Activated T-cell treated with anti-CD3 and anti-CD28 coated beads, Interleukin-2, amount 50 U/mL, for 72 hours (primary cell): Measurements from ENCODE around the gene PARM1. TPM values are rescaled to one million over a fixed set of nuclear protein-coding genes. Genes with fewer than 3 reads are reported as not detected.
"Not testable (repeated sequence)": the region's sequence is repeated elsewhere in the genome, so short reads cannot be mapped to it uniquely, and the experiment has no call there.

Experiments
- ATAC-seq, 2 donors: fragments of 150-1000 bp; cut with Tn5 transposase; replicated peaks in 1 of 2; 2 replicates each; pipeline ENCODE4 v1.10.0; 2021; ENCODE audit warnings: moderate library complexity in 2 of 2, mild to moderate bottlenecking in 1 of 2
- DNase-seq, 2 donors: peaks; one replicate each; pipeline ENCODE4 v3.0.0; 2021 to 2022; ENCODE audit warnings: mixed read lengths in 1 of 2
- H3K27ac Mint-ChIP-seq: one replicate; pipeline ENCODE4 v1.8.0; 2022; ENCODE audit warnings: mild to moderate bottlenecking, moderate library complexity, mixed read lengths
- H3K27me3 Mint-ChIP-seq: one replicate; pipeline ENCODE4 v1.8.0; 2022; ENCODE audit warnings: low read depth, mixed read lengths
- H3K36me3 Mint-ChIP-seq, 2 donors: one replicate each; pipeline ENCODE4 v1.8.0; 2022; ENCODE audit warnings: mixed read lengths in 2 of 2, mild to moderate bottlenecking in 1 of 2; ENCODE audit not compliant: insufficient read depth in 2 of 2
- H3K4me1 Mint-ChIP-seq: one replicate; pipeline ENCODE4 v1.8.0; 2022; ENCODE audit warnings: low read depth, mixed read lengths
- H3K4me3 Mint-ChIP-seq, 2 donors: one replicate each; pipeline ENCODE4 v1.8.0; 2022; ENCODE audit warnings: mild to moderate bottlenecking in 2 of 2, mixed read lengths in 2 of 2, moderate library complexity in 2 of 2
- H3K9me3 Mint-ChIP-seq, 2 donors: one replicate each; pipeline ENCODE4 v1.8.0; 2022; ENCODE audit warnings: mixed read lengths in 2 of 2
- total RNA-seq, 2 donors: library from RNA; stranded (reverse); gene quantifications; one replicate each; pipeline ENCODE4 v1.2.3, GENCODE V29; 2022

Gene PARM1
- total RNA-seq, 2 donors from 2014 or later, result 0.07 to 0.19 TPM

DNA sequence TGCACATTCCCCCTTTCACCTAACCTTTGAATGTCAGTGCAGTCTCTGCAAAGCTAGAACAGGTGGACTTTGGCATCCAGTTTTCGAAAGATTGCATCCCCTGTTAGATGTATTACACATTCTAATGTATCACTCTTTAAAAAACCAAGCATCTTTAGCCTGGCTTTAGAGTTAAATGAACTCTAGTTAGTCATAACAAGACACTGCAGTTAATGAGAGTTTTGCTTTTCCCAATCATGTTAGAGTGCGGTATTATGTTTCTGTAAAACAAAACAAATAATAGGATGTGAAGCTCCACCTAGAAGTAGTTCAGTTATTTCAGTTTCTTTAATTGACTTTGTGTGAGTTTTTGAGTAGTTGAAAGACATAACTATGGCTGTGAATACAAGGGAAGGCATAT, 42.2 kb downstream of the PARM1 start:
- no peak for ATAC-seq

DNA sequence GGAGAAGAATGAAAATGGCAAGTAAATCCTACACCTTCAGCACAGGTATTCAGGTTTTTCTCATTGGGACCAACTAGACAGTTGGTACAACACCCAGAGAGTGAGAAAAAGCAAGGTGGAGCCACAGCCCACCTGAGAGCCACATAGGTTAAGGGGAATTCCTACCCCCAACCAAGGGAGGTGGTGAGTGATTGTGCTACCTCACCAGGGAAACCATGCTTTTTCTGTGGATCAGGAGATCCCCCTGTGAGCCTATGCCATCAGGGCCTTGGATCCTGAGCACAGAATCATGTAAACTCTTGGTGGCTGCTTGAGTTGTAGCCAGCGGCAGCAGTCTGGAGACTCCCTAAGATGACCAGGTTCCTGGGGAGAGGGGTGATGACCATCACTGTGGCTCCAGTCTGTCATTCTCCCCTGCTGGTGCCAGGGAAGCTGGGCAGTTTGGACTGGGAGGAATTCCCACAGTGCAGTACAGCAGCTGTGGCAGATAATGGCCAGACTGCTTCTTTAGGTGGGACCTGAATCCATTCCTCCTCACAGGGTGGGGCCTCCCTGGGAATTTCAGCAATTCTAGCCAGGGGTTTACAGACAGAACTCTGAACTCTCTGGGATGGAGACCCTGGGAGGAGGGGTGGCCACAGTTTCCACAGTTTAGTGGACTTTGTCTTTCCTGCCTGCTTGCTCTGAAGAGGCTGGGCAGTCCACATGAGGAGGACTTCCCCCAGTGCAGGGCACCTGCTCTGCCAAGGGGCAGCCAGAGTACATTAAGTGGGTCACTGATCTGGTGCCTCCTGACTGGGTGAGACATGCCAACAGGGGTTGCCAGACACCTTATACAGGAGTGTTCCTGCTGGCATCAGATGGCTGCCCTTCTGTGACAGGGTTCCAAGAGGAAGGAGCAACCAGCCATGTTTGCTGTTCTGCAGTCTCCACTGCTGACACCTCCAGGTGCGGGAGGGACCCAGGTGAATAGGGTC, 43.2 kb downstream of the PARM1 start:
- no peak for DNase-seq
- H3K4me1 Mint-ChIP-seq, result no peaks in the 10 kb centered on the region
- no peak overlapping the region for H3K27ac Mint-ChIP-seq
- no peak for ATAC-seq
- H3K9me3 Mint-ChIP-seq, result peaks cover 9 to 10% of the 10 kb centered on the region in 2 donors
- peaks cover 6% of the 10 kb centered on the region for H3K27me3 Mint-ChIP-seq
- H3K4me3 Mint-ChIP-seq, result no peak overlapping the region
- no peaks in the 10 kb centered on the region for H3K36me3 Mint-ChIP-seq

More for the DNA sequence above, 42.2 kb downstream of the PARM1 start:
- Mint-ChIP-seq H3K27ac (no peak overlapping the region), H3K36me3 (no peaks in the 10 kb centered on the region), H3K9me3 (peaks cover 8 to 9% of the 10 kb centered on the region in 2 donors), H3K4me3 (no peak overlapping the region), H3K4me1 (no peaks in the 10 kb centered on the region), H3K27me3 (peaks cover 6% of the 10 kb centered on the region)
- no peak for DNase-seq

DNA sequence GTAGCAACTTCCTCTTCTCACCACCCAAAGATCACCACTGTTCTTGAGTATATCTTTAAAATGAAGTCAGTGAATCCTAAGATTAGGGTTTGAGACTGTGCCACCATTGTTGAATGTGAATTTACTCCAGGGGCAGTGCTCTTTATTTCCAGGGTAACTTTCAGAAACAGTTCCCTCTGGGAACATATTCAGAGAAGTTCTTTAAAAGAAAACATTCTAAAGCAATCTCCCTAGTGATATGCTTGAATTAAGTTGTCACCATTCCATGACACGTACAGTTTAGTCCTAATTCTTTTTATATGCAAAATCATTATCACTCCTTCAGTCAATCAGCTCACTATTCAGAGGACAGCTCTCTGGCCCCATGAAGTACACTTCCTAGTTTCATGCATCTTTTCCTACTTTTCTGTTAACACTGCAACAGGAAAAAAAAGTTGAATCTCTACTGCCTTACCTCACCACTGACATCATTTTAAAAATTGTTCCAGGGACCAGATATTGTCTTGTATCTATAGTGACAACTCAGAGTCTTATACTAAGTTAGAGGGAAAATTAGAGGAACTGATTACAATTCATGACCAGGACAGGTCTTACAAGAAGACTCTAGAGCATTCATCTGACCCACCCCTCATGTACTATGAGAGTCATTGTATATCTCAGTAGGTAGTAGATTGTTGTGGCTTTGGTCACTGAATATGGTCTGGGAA, 49.8 kb downstream of the PARM1 start:
- peaks cover 3 to 6% of the 10 kb centered on the region in 2 donors for H3K9me3 Mint-ChIP-seq
- H3K4me3 Mint-ChIP-seq, result no peak overlapping the region
- H3K4me1 Mint-ChIP-seq, result no peaks in the 10 kb centered on the region
- H3K27me3 Mint-ChIP-seq, result no peaks in the 10 kb centered on the region
- DNase-seq (no peak), ATAC-seq (no peak)
- H3K36me3 Mint-ChIP-seq, result no peaks in the 10 kb centered on the region
- H3K27ac Mint-ChIP-seq, result no peak overlapping the region

DNA sequence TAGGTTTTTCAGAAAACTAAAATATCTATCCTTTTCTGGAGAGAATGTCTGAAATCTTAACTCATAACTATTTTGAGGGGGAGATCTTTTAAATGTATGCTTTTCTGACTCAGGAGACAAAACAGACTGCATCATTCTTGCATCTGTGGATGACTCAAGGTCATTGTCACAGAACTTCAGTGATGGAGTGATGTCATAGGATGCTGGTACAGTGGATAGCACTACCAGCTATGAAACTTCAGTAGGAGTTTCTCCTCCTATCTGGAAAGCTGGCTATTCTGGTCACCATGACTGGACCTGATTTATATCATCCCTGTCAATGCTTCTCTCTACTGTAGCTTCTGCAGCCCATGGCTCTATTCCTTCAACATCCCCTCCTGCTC, 50.3 kb downstream of the PARM1 start:
- Mint-ChIP-seq H3K27ac (no peak overlapping the region), H3K36me3 (no peaks in the 10 kb centered on the region), H3K27me3 (no peaks in the 10 kb centered on the region), H3K4me3 (no peak overlapping the region), H3K9me3 (peaks cover 6 to 7% of the 10 kb centered on the region in 2 donors), H3K4me1 (no peaks in the 10 kb centered on the region)
- ATAC-seq (no peak), DNase-seq (no peak)

DNA sequence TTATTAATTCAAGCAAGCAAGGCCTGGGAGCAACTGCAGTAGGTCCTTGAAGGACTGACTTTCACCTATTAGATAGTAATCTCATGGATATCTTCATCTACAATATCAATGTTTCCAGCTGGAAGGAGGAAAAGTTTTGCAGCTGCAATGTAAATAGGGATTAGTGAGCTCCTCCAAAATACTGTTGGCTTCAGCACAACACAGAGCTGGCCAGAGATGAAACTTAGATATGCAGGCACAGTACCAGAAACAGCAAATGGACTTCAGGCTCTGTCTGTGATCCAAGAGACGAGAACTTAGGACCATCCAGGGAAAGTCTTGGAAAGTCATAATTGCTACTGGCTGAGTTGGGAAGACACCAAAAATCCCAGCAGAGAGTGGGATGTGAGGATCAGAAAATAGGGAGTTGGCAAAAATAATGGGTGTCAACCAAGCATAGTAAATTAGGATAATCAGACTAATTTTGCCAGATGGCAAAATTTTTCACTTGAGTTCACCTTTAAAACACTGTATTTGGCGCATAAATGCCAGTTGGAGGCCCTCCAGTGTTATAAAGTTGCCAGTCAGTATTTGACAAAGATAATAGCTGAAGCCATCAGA, 57.5 kb downstream of the PARM1 start:
- no peaks in the 10 kb centered on the region for H3K36me3 Mint-ChIP-seq
- H3K27ac Mint-ChIP-seq, result no peak overlapping the region
- no peaks in the 10 kb centered on the region for H3K4me1 Mint-ChIP-seq
- DNase-seq, result no peak
- no peak for ATAC-seq
- peaks cover 0 to 6% of the 10 kb centered on the region in 2 donors for H3K9me3 Mint-ChIP-seq
- H3K4me3 Mint-ChIP-seq, result no peak overlapping the region
- no peaks in the 10 kb centered on the region for H3K27me3 Mint-ChIP-seq

DNA sequence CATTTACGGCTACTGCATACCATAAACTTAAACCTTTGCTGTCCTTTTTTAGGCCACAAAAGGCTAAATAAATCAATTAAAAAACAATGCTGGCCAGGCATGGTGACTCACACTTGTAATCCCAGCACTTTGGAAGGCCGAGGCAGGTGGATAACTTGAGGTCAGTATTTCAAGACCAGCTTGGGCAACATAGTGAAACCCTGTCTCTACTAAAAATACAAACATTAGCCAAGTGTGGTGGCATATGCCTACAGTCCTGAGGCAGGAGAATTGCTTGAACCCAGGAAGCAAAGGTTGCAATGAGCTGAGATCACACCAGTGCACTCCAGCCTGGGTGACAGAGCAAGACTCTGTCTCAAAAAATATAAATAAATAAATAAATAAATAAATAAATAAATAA, 61.5 kb downstream of the PARM1 start:
- not testable (repeated sequence) for H3K27me3 Mint-ChIP-seq, H3K36me3 Mint-ChIP-seq, ATAC-seq, H3K4me1 Mint-ChIP-seq, H3K27ac Mint-ChIP-seq, H3K9me3 Mint-ChIP-seq, H3K4me3 Mint-ChIP-seq, DNase-seq

DNA sequence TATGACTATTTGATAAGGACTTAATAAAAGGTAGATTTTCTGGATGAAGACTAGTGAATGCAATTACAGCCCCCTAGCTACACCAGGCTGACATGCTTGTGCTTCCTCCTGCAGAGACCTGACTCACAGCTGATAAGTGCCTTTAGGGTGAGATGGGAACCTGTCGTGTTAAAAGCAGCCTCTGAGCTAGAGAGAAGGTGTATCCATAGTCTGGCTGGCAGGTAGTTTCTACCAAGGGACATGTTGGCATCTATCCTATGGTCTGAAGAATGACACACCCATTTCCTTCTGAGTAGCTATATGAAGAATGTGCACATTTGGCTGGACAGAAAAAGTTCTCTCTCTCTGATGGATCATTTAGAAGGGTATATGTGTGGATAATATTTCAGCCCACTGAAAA, 64.1 kb downstream of the PARM1 start:
- Mint-ChIP-seq H3K27me3 (no peaks in the 10 kb centered on the region), H3K9me3 (peaks cover 0 to 3% of the 10 kb centered on the region in 2 donors), H3K27ac (no peak overlapping the region), H3K36me3 (no peaks in the 10 kb centered on the region), H3K4me3 (no peak overlapping the region), H3K4me1 (no peaks in the 10 kb centered on the region)
- DNase-seq (no peak), ATAC-seq (no peak)

DNA sequence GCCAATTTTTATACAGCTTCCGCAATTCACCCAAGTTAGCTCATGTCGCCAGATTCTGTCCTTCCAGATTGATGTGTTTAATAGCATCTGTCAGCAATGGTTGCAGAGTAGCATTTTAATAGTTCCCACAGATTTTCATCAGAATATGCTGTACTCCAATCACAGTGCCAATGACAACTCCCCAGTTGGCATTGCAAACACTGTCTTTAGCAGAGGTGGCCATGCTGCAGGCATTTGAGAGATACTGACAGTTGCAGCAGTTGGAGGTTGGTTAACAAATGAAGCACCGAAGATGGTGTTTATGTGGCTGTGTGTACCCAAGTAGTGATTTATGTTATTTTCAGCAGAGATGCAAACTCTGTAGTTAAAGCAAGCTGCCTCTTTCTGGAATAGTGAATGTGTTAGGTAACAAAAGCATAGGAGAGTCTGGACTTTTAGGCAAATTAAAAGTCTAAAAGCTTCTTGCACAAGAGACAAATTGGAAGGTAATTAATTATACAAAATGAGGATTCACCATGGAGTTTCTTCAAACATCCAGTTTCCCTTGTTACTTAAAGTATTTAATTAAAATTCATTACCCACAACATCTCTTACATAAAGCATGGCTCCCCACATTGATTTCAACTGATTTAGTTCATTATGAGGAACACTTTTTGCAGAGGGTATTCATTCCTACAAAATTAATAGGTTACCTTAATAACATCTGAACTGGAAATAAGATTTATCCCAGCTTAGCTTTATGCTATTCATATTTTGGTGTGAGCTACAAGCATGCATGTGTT, 65.2 kb downstream of the PARM1 start:
- Mint-ChIP-seq H3K36me3 (no peaks in the 10 kb centered on the region), H3K4me3 (no peak overlapping the region), H3K4me1 (no peaks in the 10 kb centered on the region), H3K9me3 (peaks cover 0 to 3% of the 10 kb centered on the region in 2 donors), H3K27me3 (no peaks in the 10 kb centered on the region), H3K27ac (no peak overlapping the region)
- ATAC-seq, result no peak
- no peak for DNase-seq

DNA sequence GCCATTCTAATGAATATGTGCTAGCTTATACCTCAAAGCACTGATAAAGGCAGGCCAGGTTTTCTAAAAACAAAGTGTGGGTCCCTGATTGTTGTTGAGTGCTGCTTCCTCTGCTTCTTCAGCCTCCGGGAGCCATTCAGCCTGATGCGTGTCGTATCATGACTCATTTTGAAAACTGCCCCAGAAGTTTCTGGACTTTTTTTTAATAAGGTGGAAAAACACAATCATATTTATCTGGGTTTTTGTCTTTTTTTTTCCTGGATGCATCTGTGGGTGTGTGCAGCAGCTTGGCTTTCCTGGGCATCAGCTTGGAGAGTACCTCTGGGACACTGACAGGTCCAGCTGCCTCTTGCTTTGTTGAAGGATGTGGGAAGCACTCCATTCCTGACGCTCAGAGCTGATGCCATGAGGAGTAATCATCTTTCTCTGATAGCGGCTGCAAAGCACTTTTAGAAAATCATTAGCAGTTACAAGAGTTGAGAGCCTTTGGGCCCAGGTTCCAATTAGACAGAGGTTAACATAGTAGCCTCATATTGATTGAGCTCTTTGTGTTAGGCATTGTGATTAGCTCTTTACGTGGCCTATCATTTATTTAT, 66.9 kb downstream of the PARM1 start:
- Mint-ChIP-seq H3K36me3 (no peaks in the 10 kb centered on the region), H3K9me3 (peaks cover 0 to 1% of the 10 kb centered on the region in 2 donors), H3K27me3 (no peaks in the 10 kb centered on the region), H3K4me1 (no peaks in the 10 kb centered on the region), H3K27ac (no peak overlapping the region), H3K4me3 (no peak overlapping the region)
- DNase-seq, result no peak
- no peak for ATAC-seq

DNA sequence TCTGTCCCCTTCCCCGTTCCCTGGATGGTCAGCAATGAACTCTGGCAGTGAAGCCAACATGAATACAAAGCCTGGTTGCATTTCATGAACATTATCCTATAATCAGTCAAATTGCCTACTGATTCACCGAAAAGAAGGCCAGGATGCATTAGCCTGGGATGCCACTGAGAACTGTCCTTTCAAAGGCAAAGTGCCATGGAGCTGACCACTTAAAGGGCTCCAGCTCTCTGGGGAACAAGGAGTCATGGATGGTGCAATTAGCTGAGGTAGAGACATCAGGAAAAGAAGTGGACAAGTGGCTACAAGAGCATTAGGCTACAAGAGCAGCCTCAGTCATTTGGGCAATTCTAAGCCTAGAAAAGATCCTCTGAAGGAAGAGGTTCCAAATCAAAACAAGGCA, 69.0 kb downstream of the PARM1 start:
- Mint-ChIP-seq H3K36me3 (no peaks in the 10 kb centered on the region), H3K4me3 (no peak overlapping the region), H3K4me1 (no peaks in the 10 kb centered on the region), H3K27ac (no peak overlapping the region), H3K27me3 (no peaks in the 10 kb centered on the region), H3K9me3 (no peaks in the 10 kb centered on the region)
- ATAC-seq (no peak), DNase-seq (no peak)

DNA sequence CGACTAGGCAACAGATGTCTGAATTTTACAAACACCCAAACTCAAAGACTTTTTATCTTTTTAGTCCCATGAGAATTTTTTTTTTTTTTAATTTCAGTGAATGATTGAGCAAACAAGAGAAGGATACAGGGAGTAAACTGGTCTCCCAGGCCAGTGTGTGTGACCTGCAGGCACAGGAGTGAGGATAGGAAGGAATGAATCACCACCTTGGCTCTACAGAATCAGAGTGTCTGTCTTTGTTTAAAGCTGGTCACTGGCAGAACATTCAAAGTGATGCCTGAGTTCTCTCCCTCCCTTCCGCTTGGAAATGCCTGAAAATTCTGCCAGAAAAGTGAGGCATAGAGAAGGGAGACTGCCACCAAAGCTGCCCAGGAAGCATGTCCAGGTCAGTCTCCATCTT, 69.5 kb downstream of the PARM1 start:
- H3K27me3 Mint-ChIP-seq, result no peaks in the 10 kb centered on the region
- H3K4me1 Mint-ChIP-seq, result no peaks in the 10 kb centered on the region

DNA sequence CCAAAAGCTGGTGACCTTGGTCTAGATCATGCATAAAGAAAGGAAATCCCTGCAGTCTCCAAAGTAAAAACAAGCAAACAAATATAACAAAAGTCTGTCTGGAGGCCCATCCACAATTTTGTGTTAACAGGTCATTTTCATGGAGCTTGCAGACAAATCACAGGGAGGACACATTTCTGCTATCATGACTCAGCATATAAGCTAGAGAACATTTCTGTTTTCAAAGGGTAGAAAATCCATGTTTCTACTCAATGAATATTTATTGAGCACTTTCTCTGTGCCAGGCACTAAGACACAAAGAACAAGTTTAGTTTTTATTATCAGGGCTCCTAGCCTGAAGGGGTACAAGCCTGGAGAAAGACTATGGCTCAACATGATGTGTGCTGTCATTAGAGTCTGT, 71.1 kb downstream of the PARM1 start:
- no peak for DNase-seq
- peaks cover 3% of the 10 kb centered on the region in 2 donors for H3K9me3 Mint-ChIP-seq
- H3K27me3 Mint-ChIP-seq, result no peaks in the 10 kb centered on the region
- H3K36me3 Mint-ChIP-seq, result no peaks in the 10 kb centered on the region
- no peak overlapping the region for H3K4me3 Mint-ChIP-seq
- H3K27ac Mint-ChIP-seq, result no peak overlapping the region
- ATAC-seq, result no peak
- no peaks in the 10 kb centered on the region for H3K4me1 Mint-ChIP-seq

More for the DNA sequence above, 69.5 kb downstream of the PARM1 start:
- H3K36me3 Mint-ChIP-seq, result no peaks in the 10 kb centered on the region
- H3K9me3 Mint-ChIP-seq, result peaks cover under 1% of the 10 kb centered on the region in 2 donors
- H3K4me3 Mint-ChIP-seq, result no peak overlapping the region
- no peak for ATAC-seq
- no peak overlapping the region for H3K27ac Mint-ChIP-seq
- no peak for DNase-seq
